Measurements from ENCODE around the gene TIA1. TPM values are rescaled to one million over a fixed set of nuclear protein-coding genes. Genes with fewer than 3 reads are reported as not detected.
"Not testable (repeated sequence)": the region's sequence is repeated elsewhere in the genome, so short reads cannot be mapped to it uniquely, and the experiment has no call there.

The TIA1 gene
- total RNA-seq = 10 to 100 TPM; 37.9 to 52.7 (median 40.4) TPM

DNA sequence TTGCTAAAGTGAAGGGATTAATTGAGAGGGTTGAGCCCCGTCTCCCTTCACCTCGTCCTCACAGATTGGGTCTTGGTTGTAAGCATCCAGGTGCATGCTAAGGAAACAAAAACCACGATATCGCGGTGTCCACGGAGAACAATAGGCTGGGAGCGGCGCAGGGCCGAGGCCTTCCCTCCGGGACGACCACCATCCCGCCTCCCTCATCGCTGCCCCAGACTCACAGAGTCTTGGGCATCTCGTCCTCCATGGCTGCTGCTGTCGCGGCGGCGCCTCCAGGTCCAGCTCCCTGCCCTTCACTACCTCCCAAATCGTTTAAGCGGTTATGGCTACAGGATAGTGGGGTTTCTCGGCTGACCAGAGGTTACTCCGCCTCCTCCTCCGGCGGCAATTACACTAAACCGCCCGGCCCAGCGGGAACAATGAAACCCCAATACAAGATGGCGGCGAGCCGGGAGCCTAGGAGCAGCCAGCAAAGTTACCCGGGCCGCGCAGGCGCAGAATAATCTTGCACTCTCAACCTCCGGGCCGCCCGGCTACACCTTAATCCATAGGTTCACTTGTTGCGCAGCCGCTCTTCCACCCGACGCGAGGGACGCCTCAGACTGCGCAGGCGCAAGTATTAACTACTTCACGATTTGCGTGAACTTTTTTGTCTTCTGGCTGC lies at the start of gene TIA1:
TIA1 (minus strand) TSS at position 448 of the 667 bp plus-strand sequence; CDS start at position 250, 198 bp downstream.
- TF ChIP-seq CTCF (IDR thresholded peaks at IDR 0.05) = no peak
- TF ChIP-seq POLR2A (IDR thresholded peaks at IDR 0.05) = peak in 1 of 2 donors; percentile 12
- DNase-seq (ENCODE audit: low spot score in 2 of 2) = peak; percentile 98 to 100
- peak within 1 kb of the TSS; percentile 90 for H3K4me3 ChIP-seq (ENCODE audit: low read depth, poor library complexity, severe bottlenecking)
- WGBS, 2 donors = 0 to 1% methylated on average over 37 to 43 of the region's 47 CpGs
- intact Hi-C loops (cut with DNase I; ENCODE audit: low total_unique reads) = no loop called here

DNA sequence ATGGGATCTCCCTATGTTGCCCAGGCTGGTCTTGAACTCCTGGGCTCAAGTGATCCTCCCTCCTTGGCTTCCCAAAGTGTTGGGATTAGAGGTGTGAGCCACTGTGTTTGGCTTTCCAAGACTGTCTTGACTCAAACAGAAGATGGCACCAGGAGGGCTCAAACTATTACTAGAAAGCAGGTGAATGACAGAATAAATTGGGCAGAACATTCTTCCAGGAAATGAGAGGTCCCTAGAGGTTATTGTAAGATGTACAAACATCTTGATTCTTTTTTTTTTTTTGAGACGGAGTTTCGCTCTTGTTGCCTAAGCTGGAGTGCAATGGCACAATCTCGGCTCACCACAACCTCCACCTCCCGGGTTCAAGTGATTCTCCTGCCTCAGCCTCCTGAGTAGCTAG lies 49.4 kb upstream of the TIA1 start:
- H3K4me3 ChIP-seq (ENCODE audit: low read depth, poor library complexity, severe bottlenecking); intact Hi-C loops (cut with DNase I; ENCODE audit: low total_unique reads); DNase-seq (ENCODE audit: low spot score in 2 of 2): not testable (repeated sequence)
- WGBS, 2 donors = 86 to 91% methylated on average over 4 of the region's 4 CpGs

DNA sequence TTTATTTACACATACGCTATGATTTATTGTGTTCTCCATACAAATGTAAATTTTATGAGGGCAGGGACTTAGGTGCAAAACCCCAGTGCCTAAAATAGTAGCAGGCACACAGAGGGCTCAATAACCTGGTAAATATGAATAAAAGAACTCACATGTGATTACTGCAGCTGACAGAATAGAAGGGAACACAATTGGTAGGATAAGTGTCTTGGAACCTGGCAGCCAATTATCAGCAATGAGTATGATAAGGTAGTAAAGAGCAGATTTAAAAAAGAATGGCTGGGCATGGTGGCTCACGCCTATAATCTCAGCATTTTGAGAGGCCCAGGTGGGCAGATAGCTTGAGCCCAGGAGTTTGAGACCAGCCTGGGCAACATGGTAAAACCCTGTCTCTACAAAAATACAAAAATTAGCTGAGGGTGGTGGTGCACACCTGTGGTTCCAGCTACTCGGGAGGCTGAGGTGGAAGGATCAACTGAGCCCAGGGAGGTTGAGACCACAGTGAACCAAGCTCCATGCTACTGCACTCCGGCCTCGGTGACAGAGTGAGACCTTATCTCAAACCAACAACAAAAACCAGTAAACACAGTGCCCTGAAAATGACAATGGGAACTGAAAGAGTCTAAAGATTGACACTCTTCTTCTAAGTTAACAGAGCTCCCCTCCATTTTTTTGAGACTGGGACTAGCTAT lies 35.2 kb upstream of the TIA1 start:
- 95 to 96% methylated on average over 5 of the region's 5 CpGs for WGBS, 2 donors
- no peak for DNase-seq (ENCODE audit: low spot score in 2 of 2)
- intact Hi-C loops (cut with DNase I; ENCODE audit: low total_unique reads) = no loop called here
- H3K4me3 ChIP-seq (ENCODE audit: low read depth, poor library complexity, severe bottlenecking) = no peak overlapping the region
- TF ChIP-seq CTCF (IDR thresholded peaks at IDR 0.05) = no peak
- no peak for TF ChIP-seq POLR2A (IDR thresholded peaks at IDR 0.05)

GRCh38 chr2:70282439-70282838 lies 34.0 kb upstream of the TIA1 start:
- DNase-seq (ENCODE audit: low spot score in 2 of 2) = no peak
- 80 to 83% methylated on average over 5 of the region's 5 CpGs for WGBS, 2 donors
- intact Hi-C loops (cut with DNase I; ENCODE audit: low total_unique reads) = no loop called here
- no peak for TF ChIP-seq POLR2A (IDR thresholded peaks at IDR 0.05)
- TF ChIP-seq CTCF (IDR thresholded peaks at IDR 0.05) = no peak
- H3K4me3 ChIP-seq (ENCODE audit: low read depth, poor library complexity, severe bottlenecking) = no peak overlapping the region

DNA sequence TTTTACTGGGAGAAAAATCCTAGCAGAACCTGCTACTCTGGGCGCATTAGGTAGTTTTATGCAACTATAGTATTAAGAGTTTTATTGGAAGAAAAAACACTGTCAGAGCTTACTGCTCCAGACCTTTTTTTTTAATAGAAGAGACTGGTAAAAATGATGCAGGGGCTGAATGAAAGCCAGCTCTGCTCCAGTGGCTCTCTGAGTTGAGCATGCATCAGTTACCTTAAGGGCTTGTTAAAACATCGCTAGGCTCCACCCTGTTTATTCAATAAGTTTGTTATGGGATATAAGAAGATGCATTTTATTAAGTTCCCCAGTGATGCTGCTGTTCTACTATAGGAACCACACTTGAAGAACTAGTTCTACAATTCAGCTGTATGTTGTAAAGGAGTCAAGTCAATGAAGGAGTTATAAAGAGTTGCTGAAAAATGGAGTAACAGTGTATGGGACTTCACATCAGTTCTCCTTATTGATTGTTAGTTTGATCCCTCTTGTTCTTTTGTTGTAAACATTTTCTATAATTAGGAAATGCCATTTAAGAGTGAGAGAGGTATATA lies 31.9 kb upstream of the TIA1 start:
- no peak for DNase-seq (ENCODE audit: low spot score in 2 of 2)
- 65 to 74% methylated on average over 2 of the region's 2 CpGs for WGBS, 2 donors
- no peak overlapping the region for H3K4me3 ChIP-seq (ENCODE audit: low read depth, poor library complexity, severe bottlenecking)
- intact Hi-C loops (cut with DNase I; ENCODE audit: low total_unique reads) = no loop called here
- no peak for TF ChIP-seq CTCF (IDR thresholded peaks at IDR 0.05)
- no peak for TF ChIP-seq POLR2A (IDR thresholded peaks at IDR 0.05)

DNA sequence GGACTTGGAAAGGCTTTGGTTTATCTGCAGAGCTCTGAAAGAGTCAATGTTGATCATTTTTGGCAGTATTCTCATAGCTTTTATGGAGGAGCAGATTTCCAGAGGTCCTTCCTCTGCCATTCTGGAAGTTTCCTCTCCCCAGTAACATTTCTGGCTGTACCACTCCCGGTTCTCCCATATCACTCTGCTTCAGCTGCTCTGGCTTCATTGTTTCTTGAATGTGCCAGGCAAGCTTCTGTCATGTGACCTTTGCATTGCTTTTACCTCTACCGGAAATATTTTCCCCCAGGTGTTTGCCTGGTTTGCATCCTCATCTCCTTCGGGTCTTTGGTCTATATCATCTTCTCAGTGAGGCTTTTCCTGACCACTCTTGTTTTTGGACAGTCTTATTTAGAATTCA lies 21.9 kb upstream of the TIA1 start:
- no peak overlapping the region for H3K4me3 ChIP-seq (ENCODE audit: low read depth, poor library complexity, severe bottlenecking)

GRCh38 chr2:70269422-70270302 lies 21.2 kb upstream of the TIA1 start:
- DNase-seq (ENCODE audit: low spot score in 2 of 2); intact Hi-C loops (cut with DNase I; ENCODE audit: low total_unique reads); H3K4me3 ChIP-seq (ENCODE audit: low read depth, poor library complexity, severe bottlenecking): not testable (repeated sequence)
- WGBS, 2 donors = 90 to 94% methylated on average over 18 of the region's 18 CpGs

More for the DNA sequence above, 21.9 kb upstream of the TIA1 start:
- TF ChIP-seq POLR2A (IDR thresholded peaks at IDR 0.05) (no peak), CTCF (IDR thresholded peaks at IDR 0.05) (no peak)
- 40 to 49% methylated on average over 3 of the region's 3 CpGs for WGBS, 2 donors
- DNase-seq (ENCODE audit: low spot score in 2 of 2) = no peak
- intact Hi-C loops (cut with DNase I; ENCODE audit: low total_unique reads) = no loop called here

- DNase-seq (ENCODE audit: low spot score in 2 of 2); intact Hi-C loops (cut with DNase I; ENCODE audit: low total_unique reads); H3K4me3 ChIP-seq (ENCODE audit: low read depth, poor library complexity, severe bottlenecking): not testable (repeated sequence)
- 97% methylated on average over 30 of the region's 30 CpGs for WGBS, 2 donors
These were observed 18.5 kb upstream of the TIA1 start for GRCh38 chr2:70266925-70267324.
